Spleen (tissue), 7 donors: ENCODE data around the gene DDIT4.

Source experiments
- CTCF ChIP-seq, 11 experiments: fragments of 200-600 bp in 7 of 11; fragments of 450-650 bp in 4 of 11; sonication (generic) in 4 of 11; IDR thresholded peaks in 8 of 11; conservative IDR thresholded peaks in 3 of 11; 1 replicate in 7 of 11; 2 replicates in 4 of 11; pipeline versions ENCODE4 v1.4.0 to v1.8.0; 2016 to 2021; ENCODE audit warnings: antibody characterized with exemption in 11 of 11, inconsistent platforms in 4 of 11, mild to moderate bottlenecking in 1 of 11
- POLR2A ChIP-seq, 3 donors: fragments of 450-650 bp; IDR thresholded peaks; one replicate each; pipeline ENCODE4 v1.5.1; 2017; ENCODE audit warnings: antibody characterized with exemption in 3 of 3, mild to moderate bottlenecking in 1 of 3
- donor health status: DM: no; HTN: no; CAD: no; lungs with moderate emphysema.
- donor health status: DM: no; HTN: no; CAD: no.
- donor health status: DM: no; HTN: no; CAD: no.

- TF ChIP-seq CTCF (IDR thresholded peaks at IDR 0.05 in 8 of 11, conservative IDR thresholded peaks at IDR 0.05 in 3 of 11) (no peak), POLR2A (IDR thresholded peaks at IDR 0.05) (no peak)
Observed at GRCh38 chr10:72315054-72315453, 41.3 kb downstream of the DDIT4 start.
